NCI-H2171 (cell line): ENCODE data around the gene TMEM263.
"Not testable (repeated sequence)": the region's sequence is repeated elsewhere in the genome, so short reads cannot be mapped to it uniquely, and the experiment has no call there.

Experiments used
- DNase-seq: peaks from one replicate; lab custom pipeline; 2025; lab: John Stamatoyannopoulos, UW

The TMEM263 gene

GRCh38 chr12:106955377-106956047 lies at the start of gene TMEM263:
Gene TMEM263 (plus strand): TSS chr12:106955907. CDS start chr12:106967117, 11,210 bp downstream.
- peak; percentile 95 for DNase-seq

DNA sequence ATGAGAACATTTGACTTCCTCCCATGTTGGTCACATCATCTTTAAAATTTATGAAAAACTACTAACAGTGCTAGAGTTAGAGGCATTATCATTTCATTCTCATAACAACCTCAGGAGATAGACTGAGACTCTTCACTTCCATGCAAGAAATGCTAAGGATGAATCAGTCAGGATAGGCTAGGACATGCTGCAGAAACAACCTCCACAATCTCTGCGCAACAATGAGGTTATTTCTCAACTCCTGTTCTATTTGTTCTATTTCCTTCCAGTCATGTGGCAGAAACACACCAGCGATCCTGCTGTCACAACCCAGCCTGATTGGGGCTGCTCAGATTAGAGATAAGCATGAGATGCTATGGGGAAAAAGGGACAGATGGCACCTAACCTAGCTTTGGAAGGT lies 49.0 kb upstream of the TMEM263 start:
- DNase-seq: peak; percentile 20

- no peak for DNase-seq
Measured at GRCh38 chr12:106907411-106907810, 48.3 kb upstream of the TMEM263 start.

GRCh38 chr12:106907846-106908245 lies 47.9 kb upstream of the TMEM263 start:
- DNase-seq: no peak

DNA sequence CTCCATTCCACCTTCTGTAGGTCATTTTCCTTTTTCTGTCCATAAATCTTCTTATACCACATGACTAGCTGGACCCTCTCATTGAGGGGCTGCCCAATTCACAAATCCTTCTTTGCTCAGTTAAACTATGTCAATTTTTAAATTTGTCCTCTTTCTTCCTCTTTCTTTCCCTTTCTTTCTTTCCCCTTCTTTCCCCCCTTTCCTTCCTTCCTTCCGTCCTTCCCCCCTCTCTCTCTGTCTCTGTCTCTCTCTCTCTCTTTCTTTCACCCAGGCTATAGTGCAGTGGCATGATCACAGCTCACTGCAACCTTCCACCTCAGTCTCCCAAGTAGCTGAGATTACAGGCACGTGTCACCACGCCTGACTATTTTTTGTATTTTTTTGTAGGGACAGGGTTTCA lies 47.1 kb upstream of the TMEM263 start:
- DNase-seq: no peak

GRCh38 chr12:106910202-106910601 lies 45.5 kb upstream of the TMEM263 start:
- no peak for DNase-seq

- no peak for DNase-seq
Measured at GRCh38 chr12:106911581-106911980, 44.1 kb upstream of the TMEM263 start.

- no peak for DNase-seq
Measured at GRCh38 chr12:106913456-106913855, 42.3 kb upstream of the TMEM263 start.

DNA sequence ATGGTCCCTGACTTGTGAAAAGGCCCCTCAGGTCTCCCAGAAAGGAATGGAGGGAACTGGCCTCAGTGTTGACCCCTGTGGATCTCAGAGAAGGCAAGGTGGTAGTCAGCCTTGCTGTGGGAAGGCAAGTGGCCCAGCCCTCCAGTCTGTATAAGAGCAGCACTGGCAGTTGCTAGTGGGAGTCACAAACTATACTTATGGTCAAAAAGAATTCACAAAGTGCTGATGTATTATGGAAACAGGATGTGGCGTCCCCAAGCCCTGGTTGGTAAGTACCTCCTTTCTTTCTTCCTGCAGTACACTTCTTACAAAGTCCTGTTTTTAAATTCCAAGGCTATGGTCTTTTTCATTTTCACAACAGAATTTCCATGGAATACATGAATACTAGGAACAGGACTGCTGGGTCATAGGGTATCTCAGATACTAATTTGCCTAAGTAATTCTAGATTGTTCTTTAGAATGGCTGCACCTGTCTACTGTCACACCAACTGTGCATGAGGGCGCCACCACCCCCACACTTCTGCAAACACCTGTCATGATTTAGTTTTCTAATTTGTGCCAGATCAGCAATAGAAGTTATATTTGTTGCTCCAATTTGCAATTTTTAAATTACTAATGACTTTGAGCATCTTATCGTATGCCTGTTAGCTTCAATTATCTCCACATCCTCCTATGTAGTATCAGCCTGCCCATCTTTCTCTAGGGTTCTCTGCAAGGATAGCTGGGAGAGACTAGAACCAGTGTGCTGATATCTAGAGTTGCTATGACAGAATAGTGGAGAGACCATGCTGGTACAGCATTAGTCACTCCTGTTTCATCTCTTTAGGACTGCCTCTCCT lies 40.7 kb upstream of the TMEM263 start:
- no peak for DNase-seq

DNA sequence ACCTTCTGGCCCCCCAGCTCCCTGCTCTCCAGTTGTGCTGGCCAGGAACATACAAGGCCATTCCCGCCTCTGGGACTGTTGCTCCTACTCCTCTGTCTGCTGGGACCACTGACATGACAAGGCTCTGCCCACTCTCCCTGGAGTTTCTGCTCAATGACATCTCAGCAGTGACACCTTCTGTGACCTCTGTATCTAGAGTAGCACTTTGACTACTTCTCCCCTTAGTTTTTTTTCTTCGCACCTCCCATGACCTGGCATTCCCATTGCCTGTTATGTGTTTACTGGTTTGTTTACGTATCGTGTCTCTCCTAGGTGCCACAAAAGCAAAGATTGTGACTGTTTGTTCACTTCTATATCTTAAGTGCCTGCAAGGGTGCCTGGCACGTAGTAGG lies 40.1 kb upstream of the TMEM263 start:
- DNase-seq: no peak

DNA sequence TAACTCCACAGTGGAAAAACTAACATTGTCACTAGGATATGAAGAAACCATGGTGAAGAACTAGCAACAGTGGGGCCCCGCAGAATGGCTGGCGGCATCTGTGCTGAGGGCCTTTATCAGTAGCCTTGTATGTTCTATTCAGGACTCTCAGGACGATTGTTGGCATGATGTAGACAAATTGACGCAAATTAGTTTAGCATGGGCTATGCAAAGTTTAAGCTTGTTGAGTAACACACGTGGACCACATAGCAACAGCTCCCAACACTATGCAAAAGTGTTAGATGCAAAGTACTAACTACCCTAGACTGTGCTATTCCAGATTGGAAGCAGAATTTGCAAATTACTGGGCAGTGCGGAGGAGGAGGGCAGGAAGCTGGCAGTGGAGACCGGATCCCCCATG lies 38.2 kb upstream of the TMEM263 start:
- DNase-seq: no peak

DNA sequence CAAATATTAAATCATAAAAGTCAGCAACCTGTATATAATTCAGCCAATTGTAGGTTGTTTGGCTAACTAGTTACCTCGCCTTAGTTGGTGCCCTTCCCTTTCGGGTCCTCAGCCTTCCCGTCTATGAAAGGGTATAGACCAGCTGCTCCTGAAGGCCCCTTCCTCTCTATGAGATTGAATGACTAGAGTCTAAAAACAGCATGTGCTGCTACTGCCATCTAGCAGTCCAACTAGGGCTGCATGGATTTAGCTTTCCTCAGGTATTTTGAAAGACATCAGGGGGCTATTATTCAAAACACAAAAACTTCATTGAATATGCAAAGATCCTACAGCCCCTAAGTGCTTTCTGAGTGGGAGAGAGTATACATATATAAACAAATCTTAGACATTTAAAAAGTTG lies 37.0 kb upstream of the TMEM263 start:
- DNase-seq: peak; percentile 16

- DNase-seq: no peak
Measured at GRCh38 chr12:106919910-106920544, 35.7 kb upstream of the TMEM263 start.

DNA sequence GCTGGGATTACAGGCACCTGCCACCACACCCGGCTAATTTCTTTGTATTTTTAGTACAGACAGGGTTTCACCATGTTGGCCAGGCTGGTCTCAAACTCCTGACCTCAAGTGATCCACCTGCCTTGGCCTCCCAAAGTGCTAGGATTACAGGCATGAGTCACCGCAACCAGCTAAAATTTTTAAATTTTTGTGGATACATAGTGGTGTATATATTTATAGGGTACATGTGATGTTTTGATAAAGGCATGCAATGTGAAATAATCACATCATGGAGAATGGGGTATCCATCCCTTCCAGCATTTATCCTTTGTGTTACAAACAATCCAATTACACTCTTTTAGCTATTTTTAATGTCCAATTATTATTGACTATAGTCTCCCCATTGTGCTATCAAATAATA lies 33.7 kb upstream of the TMEM263 start:
- not testable (repeated sequence) for DNase-seq

DNA sequence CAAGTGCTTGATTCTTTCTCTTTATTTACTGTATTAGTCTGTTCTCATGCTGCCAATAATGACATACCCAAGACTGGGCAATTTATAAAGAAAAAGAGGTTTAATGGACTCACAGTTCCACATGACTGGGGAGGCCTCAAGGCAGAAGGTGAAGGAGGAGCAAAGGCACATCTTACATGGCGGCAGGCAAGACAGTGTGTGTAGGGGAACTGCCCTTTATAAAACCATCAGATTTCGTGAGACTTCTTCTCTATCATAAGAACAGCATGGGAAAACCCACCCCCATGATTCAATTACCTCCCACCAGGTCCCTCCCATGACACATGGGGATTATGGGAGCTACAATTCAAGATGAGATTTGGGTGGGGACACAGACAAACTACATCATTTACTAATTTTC lies 32.1 kb upstream of the TMEM263 start:
- not testable (repeated sequence) for DNase-seq

- DNase-seq: no peak
Measured at GRCh38 chr12:106924268-106924861, 31.3 kb upstream of the TMEM263 start.

DNA sequence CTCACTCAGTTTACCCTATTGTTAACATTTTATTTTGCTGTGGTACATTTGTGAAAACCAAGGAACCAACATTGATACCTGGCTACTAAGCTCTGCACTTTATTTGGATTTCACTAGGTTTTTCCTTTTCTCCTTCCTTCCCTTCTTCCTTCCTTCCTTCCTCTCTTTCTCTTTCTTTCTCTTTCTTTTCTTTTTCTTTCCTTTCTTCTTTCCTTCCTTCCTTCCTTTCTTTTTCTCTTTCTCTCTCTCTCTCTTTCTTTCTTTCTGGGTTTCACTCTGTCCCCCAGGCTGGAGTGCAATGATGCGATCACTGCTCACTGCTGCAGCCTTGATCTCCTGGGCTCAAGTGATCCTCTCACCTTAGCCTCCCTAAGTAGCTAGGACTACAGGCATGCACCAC lies 29.1 kb upstream of the TMEM263 start:
- DNase-seq: no peak

DNA sequence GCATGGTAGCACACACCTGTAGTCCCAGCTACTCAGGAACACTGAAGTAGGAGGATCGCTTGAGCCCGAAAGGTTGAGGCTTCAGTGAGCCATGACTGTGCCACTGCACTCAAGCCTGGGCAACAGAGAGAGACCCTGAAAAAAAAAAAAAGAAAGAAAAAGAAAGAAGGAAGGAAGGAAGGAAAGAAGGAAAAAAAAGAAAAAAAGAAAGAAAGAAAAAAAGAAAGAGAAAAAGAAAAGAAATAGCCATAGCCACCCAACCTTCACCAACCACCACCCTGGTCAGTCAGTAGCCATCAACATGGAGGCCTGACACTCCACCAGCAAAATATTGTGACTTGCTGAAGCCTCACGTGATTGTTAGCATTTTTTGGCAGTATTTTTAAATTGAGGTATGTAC lies 21.4 kb upstream of the TMEM263 start:
- no peak for DNase-seq

- no peak for DNase-seq
Measured at GRCh38 chr12:106941481-106942156, 14.1 kb upstream of the TMEM263 start.

DNA sequence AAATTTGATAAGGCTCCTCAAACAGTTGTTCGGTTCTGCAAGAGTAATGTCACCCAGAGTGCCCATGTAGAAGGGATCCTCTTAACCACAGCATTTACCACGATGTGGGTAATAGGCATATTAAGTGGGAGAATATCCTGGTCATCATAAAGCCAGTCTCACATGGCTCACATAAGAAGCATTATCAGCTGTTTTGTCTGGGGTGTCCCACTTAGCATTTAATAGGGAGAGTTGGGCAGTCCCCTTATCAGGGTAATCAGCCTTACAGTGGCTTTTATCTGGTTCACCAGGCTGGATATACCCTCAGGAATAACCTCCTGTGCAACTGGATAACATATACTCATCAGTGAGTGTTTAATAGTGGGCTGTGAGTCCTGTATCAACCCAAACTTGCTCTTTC lies 12.9 kb upstream of the TMEM263 start:
- no peak for DNase-seq

GRCh38 chr12:106945261-106945851 lies 10.4 kb upstream of the TMEM263 start:
- DNase-seq: no peak

DNA sequence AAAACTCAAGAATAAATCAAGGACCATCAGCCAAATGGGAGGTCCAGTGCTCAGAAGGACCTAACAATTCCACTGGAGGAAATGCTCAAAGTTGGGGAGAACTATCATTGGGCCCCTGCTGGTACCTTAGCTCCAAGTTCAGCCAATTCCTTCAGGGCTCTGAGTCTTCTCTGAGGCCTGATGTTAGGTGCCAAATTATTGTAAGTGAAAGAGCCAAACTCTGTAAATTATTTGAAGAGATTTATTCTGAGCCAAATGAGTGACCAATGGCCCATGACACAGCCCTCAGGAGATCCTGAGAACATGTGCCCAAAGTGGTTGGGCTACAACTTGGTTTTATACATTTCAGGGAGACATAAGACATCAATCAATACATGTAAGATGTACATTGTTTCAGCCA lies 8.2 kb upstream of the TMEM263 start:
- no peak for DNase-seq
